Omental fat pad (tissue), 4 donors: ENCODE data around the gene SINHCAF. TPM values are rescaled to one million over a fixed set of nuclear protein-coding genes. Genes with fewer than 3 reads are reported as not detected.

Experiments
- ATAC-seq: fragments of 150-250 bp; one replicate; pipeline ENCODE4 v1.9.1; 2016; ENCODE audit warnings: mild to moderate bottlenecking, moderate library complexity; ENCODE audit not compliant: low FRiP score
- DNase-seq: peaks from one replicate; pipeline ENCODE4 v3.0.0-alpha.2; 2019; ENCODE audit warnings: low spot score
- total RNA-seq, 4 donors: library from RNA; depleted of rRNA; stranded (reverse); fragments of >200 nt; gene quantifications; one replicate each; pipeline ENCODE4 v1.1.0, GENCODE V29; 2016
- TF ChIP-seq, protein P1 (sequence below), 3 donors: fragments of 450-650 bp; IDR thresholded peaks; one replicate each; pipeline ENCODE4 v1.5.1; 2016 to 2017; ENCODE audit warnings: antibody characterized with exemption in 3 of 3, mild to moderate bottlenecking in 3 of 3, moderate library complexity in 2 of 3

Gene SINHCAF
- total RNA-seq, 4 donors from 2014 or later: 15.8 to 62.7 (median 25.6) TPM

DNA sequence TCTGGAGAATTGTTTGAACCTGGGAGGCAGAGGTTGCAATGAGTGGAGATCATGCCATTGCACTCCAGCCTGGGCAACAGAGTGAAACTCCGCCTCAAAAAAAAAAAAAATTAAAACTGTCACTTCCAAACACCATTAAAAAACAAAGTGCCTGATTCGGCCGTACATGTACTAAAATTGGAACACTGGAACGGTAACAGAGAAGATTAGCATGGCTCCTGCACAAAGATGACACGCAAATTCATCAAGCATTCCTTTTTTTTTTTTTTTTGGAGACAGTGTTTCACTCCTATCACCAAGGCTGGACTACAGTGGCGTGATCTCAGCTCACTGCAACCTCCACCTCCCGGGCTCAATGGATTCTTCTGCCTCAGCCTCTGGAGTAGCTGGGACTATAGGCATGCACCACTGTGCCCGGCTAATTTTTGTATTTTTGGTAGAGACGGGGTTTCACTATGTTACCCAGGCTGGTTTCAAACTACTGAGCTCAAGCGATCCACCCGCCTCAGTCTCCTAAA is 40.2 kb upstream of the SINHCAF start:
- DNase-seq (no peak), ATAC-seq (no peak)
- TF ChIP-seq, protein P1, sequence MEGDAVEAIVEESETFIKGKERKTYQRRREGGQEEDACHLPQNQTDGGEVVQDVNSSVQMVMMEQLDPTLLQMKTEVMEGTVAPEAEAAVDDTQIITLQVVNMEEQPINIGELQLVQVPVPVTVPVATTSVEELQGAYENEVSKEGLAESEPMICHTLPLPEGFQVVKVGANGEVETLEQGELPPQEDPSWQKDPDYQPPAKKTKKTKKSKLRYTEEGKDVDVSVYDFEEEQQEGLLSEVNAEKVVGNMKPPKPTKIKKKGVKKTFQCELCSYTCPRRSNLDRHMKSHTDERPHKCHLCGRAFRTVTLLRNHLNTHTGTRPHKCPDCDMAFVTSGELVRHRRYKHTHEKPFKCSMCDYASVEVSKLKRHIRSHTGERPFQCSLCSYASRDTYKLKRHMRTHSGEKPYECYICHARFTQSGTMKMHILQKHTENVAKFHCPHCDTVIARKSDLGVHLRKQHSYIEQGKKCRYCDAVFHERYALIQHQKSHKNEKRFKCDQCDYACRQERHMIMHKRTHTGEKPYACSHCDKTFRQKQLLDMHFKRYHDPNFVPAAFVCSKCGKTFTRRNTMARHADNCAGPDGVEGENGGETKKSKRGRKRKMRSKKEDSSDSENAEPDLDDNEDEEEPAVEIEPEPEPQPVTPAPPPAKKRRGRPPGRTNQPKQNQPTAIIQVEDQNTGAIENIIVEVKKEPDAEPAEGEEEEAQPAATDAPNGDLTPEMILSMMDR (IDR thresholded peaks at IDR 0.05): no peak

DNA sequence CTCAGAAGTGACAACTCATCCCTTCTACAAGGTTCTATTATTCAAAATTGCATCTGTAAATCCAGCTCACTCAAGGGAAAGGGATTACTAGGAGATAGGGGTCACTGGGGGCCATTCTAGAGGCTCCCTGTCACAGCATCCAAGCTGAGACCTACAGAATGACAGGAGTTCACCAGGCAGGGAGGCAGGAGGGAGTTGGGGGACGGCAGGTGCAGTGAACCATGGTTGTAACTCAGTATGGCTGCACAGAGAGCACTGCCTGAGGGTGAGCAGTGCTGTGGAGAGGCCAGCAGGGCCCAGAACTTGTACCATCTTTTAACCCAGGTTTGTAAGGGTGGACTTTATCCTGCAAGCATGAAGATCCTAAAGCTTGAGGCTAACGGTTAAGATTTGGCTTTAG is 37.9 kb upstream of the SINHCAF start:
- TF ChIP-seq, protein P1 (IDR thresholded peaks at IDR 0.05): no peak
- DNase-seq (no peak), ATAC-seq (no peak)

DNA sequence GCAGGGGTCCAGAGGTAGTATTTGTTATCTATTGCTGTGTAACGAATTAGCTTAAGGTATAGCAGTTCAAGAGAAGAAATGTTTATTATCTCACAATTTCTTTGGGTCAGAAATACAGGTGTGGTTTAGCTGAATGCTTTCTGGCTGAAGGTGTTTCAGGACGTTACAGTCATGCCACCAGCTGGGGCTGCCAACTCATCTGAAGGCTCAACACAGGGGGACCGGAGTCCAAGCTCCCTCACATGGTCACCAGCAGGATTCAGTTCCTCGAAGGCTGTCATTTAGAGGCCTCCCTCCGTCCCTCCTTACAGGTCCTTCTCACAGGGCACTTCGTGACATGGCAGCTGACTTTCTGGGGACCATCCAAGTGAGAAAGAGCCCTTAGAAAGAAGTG is 37.5 kb upstream of the SINHCAF start:
- DNase-seq (no peak), ATAC-seq (no peak)
- TF ChIP-seq, protein P1 (IDR thresholded peaks at IDR 0.05): no peak

DNA sequence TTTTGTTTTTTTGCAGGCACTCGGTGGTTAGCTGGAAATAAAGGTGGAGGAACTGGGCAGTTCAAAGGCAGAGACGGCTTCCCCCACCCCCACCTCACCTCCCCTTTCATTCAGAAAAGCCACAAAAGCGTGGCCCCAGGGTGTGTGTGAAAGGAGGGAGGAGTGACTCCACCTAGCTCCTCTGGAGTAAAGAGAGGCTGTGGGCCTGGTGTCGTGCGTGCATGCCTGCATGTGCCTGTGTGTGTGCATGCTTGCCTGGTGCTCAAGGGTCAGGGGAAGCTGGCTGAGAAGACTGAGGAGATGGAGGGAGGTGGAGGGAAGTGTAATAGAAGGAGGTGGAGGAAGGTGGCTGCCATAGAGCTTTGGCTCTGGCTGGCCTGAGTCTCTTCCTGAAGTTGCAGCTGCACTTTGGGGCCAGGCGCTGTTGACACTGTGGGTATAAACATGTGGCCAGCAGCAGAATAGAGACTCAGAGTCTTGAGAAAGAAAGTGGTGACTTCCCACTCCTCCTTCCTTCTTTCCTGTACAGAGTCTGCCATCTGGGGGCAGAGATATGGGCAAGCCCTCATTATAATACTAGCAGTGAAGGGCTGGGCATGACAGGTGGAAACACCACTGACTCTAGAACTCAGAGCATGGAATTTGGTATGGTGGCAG is 36.9 kb upstream of the SINHCAF start:
- no peak for DNase-seq
- ATAC-seq: no peak
- TF ChIP-seq, protein P1 (IDR thresholded peaks at IDR 0.05): no peak

DNA sequence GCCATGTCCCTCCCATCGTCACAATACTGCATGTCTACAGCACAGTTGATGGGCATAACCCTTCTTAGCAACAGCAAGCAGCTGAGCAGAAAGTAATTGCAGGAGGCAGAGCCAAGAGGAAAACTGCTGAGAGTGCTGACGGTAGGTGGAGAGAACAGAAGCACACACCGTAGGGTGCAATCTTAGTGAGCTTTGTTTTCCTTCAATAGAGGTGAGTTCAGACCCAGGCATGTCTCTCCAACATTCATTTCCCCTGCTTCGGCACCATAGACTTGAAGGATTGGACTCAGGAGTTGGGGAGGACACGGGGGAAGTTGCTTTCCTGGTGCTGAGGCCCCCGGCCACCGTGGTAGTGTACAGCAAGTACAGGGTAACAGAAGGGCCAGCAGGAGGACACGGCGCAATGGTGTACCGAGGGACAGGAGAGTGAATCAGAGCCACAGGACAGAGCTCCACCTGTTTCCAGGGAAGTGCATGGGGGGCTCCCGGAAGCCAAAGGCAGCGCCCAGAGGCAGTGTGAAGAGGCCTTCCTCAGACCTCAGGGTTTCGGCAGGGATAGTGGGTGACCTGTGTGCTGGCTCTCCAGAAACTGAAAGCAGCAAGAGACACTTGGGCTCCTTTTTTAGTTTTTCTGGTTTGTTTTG is 36.3 kb upstream of the SINHCAF start:
- ATAC-seq (no peak), DNase-seq (no peak)
- TF ChIP-seq, protein P1 (IDR thresholded peaks at IDR 0.05): no peak

DNA sequence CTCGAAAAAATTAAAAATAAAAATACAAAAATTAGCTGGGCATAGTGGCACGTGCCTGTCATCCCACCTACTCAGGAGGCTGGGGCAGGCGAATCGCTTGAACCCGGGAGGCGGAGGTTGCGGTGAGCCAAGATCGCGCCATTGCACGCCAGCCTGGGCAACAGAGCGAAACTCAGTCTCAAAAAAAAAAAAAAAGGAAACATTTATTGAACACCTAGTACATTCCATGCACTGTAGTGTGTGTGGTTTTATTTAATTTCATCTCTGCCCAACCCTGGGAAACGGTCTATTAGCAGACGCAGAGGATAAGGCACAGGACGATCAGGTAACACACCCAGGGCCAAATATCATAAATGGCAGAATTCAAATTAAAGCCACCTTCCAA is 35.8 kb upstream of the SINHCAF start:
- ATAC-seq (no peak), DNase-seq (no peak)
- TF ChIP-seq, protein P1 (IDR thresholded peaks at IDR 0.05): no peak

DNA sequence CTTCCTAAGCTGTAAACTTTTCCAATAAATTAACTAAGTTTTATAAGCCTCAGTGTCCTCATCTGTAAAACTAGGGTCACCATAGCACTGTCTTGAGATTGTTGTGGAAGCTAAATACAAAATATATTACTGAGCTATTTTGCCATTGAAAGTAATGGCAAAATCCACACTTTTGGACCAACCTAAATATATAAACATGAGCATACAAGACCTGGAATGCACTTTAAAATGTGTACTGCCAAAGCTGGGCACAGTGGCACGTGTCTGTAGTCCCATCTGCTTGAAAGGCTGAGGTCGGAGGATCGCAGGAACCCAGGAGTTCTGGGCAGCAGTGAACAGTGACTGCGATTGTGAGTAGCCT is 29.8 kb upstream of the SINHCAF start:
- no peak for ATAC-seq
- TF ChIP-seq, protein P1 (IDR thresholded peaks at IDR 0.05): no peak
- no peak for DNase-seq
